Activated T-cell treated with anti-CD3 and anti-CD28 coated beads for 24 hours (primary cell): Measurements from ENCODE around the gene MED27.
"Not testable (repeated sequence)": the region's sequence is repeated elsewhere in the genome, so short reads cannot be mapped to it uniquely, and the experiment has no call there.

Source experiments
- DNase-seq: peaks from one replicate; pipeline ENCODE4 v3.0.0-alpha.2; 2020; ENCODE audit warnings: low read depth

Gene MED27

DNA sequence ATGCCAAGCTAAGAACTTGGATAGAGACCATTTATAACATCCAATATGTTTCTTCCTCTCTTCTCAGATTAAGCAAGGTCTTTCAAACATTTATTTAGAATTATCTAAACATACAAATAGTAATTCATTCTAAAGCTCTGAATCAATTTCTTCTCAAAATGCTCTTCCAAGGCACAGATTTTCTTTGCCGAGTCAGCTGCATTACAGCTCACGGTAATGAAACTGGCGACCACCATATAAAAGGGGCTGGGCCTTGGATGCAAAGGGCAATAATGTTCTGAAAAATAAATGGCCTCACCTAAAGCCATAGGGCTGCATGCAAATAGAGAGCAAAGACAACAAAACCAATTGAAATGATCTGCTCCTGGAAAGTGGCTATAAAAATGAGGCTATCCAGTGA, 63.8 kb downstream of the MED27 start:
- no peak for DNase-seq

DNA sequence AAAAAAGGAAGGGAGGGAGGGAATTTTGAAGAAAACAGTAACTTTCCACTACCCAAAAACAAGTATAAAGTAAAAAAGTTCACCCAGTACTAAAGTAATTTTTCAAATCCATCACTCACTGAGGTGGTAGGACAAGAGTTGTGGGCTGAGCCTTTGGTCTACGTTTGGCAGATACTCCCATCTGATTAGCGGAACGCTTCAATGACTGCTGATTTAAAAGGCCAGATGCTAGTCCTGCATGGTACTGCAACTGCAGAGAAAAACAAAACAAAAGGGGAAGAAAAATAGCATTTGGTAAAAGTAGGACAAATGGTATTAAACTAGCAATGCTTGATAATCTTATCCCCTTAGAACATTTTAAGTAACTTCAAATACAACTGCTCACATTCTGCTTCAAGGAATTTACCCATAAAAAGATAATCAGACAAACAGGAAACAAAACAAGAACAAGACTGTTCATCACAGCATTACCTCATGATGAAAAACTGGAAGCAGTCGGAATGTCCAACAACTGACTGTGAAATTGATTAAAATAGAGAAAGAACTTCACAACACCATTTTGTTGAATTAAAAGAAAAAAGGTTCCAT, 65.4 kb downstream of the MED27 start:
- DNase-seq = no peak

DNA sequence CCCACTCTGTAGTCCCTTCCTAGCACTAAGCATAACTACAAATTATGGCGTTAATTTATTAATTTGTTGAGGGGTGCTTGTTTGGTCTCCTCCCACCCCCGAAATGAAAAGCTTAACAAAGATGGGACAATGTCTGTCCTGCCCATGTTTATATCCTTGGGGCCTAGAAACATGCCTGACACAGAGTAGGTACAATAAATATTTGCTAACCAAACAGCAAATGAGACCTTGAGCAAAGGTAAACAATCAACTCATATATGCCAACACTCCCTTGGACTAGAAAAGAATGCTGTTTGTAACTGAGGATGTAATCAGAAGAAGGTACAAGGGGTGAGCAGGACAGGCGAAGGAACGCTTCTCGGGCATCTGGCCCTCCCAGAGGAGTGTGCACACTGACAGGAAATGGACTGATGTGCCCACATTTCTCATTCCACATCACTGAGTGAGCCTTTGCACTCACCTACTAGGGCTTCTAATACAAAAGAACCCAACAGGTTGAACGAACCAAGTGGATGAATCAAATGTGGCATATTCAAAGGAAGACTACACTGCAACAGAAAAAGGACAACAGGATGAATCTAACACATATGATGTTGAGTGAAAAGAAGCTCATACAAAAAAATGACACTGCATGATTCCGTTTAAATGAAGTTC, 66.8 kb downstream of the MED27 start:
- no peak for DNase-seq

DNA sequence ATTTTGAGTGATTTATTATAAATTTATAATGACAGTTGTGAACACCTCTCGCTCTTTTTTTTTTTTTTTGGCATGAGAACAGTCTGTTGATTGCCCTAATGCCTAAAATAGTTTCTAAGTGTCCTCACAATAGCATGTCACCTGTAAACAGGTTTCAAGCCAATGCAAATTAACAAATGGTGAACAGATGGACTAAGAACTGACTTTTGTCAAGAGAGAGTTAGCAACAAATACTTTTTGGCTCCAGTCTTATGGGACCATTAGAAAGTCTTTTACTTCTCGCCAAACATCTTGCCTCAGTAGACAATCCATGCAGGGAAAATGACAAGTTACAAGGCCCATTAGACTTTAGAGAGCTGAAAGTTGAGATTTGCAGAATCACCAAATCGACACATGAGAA, 67.8 kb downstream of the MED27 start:
- DNase-seq = no peak

DNA sequence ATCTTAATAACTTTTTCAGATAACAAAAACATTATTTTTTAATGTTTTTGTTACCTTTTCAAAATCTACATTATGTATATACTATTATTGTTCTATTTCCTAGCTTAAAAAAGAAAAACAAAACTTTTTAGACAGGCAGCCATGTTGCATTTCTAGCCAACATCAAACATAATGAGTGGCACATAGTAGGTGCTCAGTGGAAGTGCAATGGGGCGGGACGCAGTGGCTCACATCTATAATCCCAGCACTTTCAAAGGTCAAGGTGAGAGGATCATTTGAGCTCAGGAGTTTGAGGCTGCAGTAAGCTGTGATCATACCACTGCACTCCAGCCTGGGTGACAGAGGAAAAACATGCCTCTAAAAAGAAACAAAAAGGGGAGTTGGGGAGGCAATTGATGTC, 68.4 kb downstream of the MED27 start:
- DNase-seq = no peak

DNA sequence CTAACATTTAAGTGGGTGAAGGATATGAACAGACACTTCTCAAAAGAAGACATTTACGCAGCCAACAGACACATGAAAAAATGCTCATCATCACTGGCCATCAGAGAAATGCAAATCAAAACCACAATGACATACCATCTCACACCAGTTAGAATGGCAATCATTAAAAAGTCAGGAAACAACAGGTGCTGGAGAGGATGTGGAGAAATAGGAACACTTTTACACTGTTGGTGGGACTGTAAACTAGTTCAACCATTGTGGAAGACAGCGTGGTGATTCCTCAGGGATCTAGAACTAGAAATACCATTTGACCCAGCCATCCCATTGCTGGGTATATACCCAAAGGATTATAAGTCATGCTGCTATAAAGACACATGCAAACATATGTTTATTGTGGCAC, 69.5 kb downstream of the MED27 start:
- not testable (repeated sequence) for DNase-seq

DNA sequence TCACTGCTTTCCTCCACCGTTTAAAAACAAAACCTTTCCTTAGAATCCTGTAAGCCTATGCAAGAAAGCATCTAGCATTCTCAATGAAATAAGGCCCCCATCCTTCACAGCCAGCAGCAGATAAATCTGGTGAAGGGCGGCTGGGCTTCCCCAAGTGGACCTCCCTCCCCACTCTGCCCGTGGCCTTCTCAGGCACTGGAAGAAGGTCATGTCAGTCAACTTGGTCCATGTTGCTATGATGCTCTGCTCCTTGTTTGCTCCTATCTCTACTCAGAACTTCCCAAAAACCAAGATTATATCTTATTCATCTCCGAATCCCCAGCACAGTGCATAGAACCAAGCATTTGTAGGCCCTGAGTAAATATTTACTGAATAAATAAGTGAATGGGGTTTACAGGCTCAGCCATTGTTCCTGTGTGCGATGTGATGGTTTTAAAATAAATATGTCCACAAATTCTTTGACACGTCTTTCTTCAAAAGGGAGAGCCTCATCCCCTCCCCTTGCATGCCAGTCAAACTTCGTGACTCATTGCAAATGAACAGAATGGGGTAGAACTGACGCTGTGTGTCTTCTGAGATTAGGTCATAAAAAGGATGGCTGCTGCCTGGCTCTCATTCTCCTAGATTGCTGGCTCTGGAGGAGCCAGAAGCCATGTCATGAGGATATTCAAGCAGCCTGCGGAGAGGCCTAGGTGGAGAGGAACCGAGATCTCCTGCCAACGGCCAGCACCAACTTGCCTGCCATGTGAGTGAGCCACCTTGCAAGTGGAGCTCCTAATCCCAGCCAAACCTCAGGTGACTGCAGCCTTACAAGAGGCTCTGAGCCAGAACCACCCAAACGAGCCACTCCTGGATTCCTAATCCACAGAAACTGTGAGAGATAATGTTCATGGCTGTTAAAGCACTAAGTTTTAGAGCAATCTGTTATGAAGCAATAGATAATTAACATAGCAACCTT, 70.5 kb downstream of the MED27 start:
- no peak for DNase-seq

DNA sequence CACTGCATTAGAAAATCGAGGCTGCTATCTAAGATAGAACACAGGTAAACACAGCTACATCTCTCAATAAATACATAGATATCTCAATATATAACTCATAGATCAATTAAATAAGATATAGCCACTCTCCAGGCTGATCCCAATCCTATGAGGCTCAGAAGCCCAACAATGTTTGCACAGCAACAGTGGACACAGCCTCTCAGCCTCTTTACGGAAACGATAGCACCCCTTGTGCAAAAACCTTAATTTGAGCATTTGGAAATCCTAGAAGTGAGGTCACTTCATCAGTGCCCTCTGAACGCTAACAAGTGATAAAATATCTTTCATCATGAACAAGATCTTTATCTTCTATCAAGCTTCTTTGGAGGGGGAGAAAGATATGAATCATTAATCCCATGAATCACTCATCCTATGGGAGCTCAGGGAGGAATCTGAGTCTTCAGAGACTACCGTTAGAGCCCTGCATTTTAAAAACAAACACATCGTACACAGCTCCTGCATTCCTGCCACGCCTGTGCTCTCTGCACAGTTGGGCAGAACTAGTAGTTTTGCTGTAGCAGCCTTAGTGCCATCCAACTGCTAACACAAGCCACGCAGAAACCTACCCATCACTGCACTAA, 71.4 kb downstream of the MED27 start:
- DNase-seq = no peak

DNA sequence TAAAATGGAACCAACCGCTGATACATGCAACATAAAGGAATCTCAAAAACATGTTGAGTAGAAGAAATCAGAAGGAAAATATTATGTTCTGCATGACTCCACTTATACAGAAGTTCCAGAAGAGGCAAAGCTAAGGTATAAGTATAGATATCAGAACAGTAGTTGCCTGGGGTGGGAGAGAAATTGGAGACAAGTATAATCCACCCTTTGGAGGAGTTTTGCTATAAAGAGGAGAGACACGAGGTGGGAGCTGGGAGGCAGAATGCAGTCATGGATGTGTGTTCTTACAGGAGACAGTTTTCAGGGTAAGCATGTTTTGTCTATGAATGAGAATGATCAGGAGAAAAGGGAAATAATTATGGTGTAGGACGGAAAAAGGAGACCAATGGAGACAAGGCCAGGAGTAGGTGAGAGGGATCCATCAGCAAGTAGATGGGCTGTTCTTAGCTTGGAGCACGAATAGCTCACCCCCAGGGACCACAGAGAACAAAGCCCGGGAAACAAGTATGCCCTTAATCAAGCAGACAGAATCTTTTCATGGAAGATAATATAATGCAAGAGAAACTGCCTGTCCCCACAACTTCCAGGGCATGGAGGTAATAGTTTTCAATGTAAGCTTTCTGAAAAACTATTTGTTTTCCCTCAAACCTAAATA, 72.2 kb downstream of the MED27 start:
- no peak for DNase-seq

DNA sequence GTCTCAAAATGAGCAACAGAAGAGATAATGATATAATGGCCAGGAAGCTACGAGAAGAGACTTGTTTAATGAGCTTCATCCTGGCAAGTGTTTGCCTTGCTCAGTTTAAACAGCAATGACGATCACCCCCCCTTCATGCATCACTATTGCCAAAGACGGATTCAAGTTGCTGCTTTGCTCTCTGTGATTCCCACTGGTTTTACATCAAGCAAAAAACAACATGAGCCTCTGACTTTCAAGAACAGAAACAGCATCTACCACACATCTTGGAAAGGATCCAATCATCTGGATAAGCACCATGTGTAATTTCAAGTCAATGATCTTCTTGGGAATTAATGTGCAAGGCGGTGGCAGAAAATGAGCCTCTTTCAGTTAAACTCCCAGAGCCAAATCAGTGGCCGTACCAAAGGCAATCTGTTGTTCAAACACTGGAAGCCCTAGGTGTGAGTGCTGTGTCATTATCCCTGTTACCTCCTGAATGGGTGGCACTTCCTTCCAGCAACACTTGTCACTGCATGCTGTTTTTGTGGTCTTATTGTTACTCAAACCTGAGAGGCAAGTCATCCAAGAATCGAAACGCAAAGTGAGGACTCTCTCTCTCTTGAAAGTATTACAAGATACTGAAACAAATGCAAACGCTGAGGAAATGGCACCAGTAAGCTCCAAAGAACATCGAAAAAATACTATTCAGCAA, 72.8 kb downstream of the MED27 start:
- DNase-seq = peak; percentile 21

DNA sequence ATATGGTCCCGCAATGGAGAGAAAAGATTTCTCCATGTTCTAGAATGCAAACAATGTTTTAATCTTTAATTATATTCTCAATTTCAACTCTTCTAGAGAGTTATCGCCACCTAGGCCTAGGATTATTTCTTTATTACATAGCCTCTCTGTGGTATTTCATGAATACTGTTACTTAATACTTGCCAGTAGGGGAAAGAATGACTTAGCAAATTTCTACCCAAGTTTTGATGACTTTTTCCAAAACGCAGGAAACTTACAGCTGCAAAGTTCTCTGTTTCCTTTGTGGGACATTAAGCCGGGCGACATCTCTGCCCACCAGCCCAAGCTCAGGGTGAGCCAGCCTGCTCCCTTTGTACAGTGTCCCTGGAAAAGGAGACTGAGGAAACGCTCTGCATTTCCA, 73.8 kb downstream of the MED27 start:
- no peak for DNase-seq

DNA sequence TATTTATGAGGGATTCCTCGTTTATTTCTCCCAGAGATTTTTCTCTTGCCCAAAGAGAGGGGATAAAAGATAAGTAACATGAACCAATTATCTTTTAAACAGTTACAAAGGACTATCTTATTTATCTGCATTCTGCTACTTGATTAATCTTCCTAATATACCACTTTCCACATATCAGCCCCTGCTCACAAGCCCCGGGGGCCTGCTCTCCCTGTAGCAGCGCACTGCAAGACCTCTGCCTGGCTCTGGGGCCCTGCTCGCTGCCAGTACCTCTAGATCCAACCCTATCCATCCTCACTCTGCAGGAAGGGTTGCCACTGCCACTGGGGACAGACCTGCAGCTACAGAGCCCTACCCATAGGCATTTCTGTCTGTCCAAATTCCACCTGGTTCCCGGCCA, 75.3 kb downstream of the MED27 start:
- no peak for DNase-seq

DNA sequence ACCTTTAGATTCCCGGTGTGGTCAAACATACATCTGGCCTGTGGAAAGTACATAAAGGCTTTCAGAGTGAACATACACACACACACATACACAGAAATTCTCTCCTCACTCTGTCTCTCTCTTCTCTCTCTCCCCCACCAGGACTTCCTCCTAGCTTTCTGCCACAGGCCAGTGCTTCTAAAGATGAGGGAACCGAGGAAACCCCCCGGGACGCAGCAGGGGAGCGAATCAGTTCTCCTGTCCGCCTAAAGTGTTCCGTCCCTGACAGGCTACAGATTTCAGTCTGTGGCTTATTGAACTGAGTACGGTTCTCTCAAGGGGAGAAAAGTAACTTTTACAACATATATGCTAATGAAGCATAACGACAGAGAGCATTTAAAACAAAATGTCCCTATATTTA, 75.8 kb downstream of the MED27 start:
- DNase-seq = no peak

DNA sequence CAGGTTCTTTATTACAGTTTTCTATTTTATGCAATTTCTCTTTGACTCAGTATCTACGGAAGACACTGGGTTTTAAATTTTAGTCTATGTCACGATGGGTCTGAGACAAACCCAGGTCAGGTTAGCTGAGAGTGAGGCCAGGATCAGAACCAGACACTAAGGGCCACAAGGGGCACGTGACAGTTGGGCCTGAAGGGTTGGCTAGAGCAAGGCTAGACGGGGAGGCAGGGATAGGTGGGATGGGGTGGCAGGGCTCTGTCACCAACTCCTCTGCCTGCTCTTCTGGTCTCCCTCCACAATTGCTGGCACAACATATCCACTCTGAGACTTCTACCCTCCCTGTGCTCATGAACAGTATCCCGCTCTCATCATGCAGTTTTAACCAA, 76.4 kb downstream of the MED27 start:
- DNase-seq = no peak

DNA sequence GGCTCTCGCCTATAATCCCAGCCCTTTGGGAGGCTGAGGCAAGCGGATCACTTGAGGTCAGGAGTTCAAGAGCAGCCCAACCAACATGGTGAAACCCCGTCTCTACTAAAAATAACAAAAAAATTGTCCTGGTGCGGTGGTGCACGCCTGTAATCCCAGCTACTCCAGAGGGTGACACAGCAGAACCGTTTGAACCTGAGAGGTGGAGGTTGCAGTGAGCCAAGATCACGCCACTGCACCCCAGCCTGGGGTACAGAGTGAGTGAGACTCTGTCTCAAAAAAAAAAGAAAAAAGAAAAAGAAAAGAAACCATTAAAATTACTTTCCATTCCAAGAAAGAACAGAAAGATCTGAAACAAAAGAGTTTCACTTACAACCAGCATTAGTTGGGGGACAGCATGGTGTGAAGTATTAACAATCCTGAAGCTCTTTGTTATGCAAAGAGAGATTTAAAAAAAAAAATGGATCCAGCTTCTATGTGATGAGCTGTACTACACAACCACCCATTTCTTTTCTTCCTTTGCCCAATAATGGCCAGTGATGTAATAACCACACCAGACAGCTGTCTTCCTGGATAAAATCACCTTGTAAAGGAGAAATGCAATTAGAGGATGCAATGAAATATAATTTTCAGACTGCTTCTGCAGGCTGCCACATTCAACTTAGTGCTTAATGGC, 76.9 kb downstream of the MED27 start:
- no peak for DNase-seq

DNA sequence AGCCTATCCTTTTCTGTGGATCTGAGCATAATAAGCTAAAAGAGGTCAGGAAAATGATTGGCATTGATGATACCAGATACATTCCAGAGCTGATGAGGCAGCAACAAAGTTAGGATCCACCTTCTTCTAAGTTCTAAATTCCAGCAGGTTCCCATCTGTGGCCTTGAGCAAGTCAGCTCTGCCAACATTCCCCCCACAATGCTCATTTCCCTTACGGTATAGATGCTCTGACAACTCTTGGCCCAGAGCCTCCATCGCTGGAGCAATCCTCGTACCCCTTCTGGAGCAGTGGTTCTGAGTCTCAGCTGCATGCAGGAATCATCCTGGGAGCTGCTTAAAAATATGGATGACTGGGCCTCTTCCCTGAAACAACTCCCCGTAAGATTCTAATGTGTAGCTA, 78.1 kb downstream of the MED27 start:
- no peak for DNase-seq

DNA sequence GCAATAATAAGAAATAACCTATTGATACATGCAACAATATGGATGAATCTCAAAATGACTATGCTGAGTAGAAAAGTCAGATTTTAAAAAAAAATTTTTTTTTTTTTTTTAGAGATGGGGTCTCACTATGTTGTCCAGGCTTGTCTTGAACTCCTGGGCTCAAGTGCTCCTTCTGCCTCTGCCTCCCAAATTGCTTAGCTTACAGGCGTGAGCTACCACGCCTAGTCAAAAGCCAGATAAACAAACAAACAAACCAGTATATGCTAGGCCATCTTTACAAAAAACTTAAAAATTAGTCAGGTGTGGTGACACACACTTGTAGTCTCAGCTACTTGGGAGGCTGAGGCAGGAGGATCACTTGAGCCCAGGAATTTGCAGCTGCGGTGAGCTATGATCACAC, 79.0 kb downstream of the MED27 start:
- DNase-seq = no peak

DNA sequence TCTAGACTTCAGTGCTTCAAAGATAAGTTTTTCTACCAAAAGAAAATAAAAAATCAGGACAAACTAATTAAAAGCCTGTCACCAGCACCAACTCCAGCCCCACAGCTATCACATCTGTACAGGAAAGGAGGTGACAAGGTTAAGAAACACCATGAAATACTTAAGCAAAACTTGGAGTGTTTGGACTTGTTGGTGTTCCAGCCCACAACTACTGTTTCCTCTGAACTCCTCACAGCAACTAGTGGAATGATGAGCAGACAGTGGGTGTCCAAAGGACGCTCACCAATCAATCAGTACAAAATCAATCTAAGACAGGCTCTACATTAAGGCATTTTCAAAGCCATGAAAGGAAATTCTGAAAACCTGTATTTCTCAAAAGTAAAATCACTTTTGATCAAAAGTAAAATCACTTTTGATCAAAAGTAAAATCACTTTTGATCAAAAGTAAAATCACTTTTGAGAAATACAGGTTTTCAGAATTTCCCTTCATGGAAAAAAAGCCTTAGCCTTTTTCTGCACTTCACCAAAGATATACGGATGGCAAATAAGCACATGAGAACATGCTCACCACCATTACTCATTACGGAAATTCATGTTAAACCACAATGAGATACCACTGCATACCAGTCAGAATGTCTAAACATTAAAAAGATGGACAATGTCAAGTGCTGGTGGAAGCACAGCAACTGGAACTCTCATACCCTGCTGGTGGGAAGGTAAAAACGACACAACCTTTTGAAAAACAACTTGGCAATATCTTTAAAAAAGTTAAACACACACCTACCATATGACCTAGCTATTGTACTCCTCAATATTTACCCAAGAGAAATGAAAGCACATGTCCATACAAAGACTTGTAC, 79.7 kb downstream of the MED27 start:
- no peak for DNase-seq

DNA sequence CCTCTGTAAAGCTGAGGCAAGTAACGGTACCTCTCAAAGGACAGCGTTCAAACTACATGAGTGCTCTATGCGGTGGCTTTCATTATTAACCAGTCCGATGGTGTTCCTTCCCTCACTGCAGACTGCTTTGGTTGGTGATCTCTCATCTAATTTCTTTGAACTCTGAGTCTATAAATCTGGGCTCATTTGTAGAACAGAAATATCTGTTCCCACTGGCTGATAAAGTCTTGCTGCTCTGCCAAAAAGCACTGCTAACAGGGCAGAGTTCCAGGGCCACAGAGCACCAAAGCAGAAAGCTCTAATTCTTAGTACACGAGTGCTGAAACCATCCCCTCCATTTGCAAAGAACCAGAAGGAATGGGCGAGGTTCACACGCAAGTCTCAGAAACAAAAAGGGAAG, 81.9 kb downstream of the MED27 start:
- DNase-seq = no peak

DNA sequence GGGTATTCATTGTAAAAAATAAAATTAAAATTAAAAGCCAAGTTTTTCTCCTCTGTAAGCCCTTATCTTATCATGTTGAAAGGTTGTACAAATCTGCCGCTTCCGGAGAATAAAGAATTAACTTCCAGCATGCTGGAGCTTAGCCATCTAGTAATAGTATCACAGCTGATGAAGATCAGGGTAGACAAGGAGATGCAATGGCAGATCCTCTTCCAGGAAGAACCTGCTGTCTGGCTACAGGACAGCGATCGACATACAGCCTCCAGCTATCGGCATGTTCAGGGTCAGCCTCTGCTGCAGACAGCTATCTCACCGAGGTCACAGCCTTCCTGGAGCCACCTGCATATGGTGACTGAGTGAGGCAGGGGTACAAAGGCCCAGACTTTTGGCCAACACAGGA, 82.6 kb downstream of the MED27 start:
- DNase-seq = no peak
